Measurements from ENCODE around the gene BHLHA15.

DNA sequence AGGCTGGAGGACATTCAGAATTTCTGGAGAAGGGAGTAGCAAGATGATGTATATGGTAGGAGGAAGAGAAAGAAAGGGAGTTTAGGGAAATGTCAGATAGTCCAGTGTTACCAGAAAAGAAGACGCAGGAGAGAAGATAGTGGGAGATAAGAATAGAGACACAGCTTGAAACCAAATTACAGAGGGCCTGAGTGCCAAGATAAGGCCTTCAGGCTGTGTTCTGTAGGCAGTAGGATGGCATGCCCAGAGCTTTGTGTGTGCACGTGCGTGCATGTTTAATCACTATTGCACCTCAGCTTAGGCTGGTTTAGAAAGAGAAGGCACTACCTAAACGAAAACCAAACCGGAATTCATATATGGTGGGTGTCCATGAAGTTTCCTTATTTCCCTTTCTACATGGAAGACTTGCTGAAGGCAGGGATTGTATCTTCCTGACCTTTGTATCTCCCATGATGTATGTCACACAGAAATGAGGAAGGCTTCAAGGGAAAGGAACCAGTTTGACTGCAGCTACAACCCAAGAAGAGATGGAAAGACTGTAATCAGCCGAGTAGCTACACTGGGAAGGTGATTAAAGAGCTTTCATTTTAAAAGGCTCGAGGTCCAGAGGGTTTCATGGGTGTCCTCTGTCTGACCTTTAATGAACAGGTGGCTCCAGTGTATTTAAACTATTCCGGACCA lies 35.8 kb upstream of the BHLHA15 start:
- TF ChIP-seq, protein P1, sequence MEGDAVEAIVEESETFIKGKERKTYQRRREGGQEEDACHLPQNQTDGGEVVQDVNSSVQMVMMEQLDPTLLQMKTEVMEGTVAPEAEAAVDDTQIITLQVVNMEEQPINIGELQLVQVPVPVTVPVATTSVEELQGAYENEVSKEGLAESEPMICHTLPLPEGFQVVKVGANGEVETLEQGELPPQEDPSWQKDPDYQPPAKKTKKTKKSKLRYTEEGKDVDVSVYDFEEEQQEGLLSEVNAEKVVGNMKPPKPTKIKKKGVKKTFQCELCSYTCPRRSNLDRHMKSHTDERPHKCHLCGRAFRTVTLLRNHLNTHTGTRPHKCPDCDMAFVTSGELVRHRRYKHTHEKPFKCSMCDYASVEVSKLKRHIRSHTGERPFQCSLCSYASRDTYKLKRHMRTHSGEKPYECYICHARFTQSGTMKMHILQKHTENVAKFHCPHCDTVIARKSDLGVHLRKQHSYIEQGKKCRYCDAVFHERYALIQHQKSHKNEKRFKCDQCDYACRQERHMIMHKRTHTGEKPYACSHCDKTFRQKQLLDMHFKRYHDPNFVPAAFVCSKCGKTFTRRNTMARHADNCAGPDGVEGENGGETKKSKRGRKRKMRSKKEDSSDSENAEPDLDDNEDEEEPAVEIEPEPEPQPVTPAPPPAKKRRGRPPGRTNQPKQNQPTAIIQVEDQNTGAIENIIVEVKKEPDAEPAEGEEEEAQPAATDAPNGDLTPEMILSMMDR (IDR thresholded peaks at IDR 0.05): no peak
- no peak for TF ChIP-seq POLR2A (IDR thresholded peaks at IDR 0.05)
